ENCODE measurements around the gene ZMAT3. TPM values are rescaled to one million over a fixed set of nuclear protein-coding genes. Genes with fewer than 3 reads are reported as not detected.

ZMAT3 gene
- total RNA-seq, 2 donors from 2014 or later: 31.0 to 37.9 TPM

DNA sequence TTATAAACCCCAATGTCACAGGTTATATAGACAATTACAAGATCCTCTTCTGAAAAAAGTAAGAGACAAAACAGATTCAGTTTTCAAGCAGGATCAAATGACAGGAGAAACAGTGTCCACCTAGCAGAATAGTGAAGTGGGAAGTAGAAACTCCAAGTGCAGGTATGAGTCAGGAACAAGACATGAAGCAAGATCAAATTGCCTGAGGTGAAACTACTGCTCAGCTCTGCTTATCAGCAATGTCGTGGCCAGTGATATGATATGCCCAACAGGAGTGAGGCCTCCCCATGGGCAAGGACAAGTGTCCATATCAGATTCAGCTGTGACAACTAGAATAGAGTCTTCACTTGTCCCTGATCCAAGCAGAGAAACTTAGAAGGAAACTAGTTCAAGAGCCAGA, 100.0 kb downstream of the ZMAT3 start:
- H3K4me3 ChIP-seq: no peak overlapping the region
- H3K36me3 ChIP-seq: no peaks in the 10 kb centered on the region
- DNase-seq (ENCODE audit: low spot score): no peak
- peaks cover 0 to 5% of the 10 kb centered on the region in 2 donors for H3K4me1 ChIP-seq (ENCODE audit: control insufficient read depth in 1 of 2, low read depth in 2 of 2)
- H3K27ac ChIP-seq: no peak overlapping the region
- H3K9me3 ChIP-seq: peaks cover 4% of the 10 kb centered on the region
- H3K27me3 ChIP-seq (replicated peaks; ENCODE audit: insufficient read depth): no peaks in the 10 kb centered on the region
- no peak for ATAC-seq (ENCODE audit: insufficient number of reproducible peaks, low FRiP score, low read depth)
- no peak for TF ChIP-seq CTCF (IDR thresholded peaks at IDR 0.05)

DNA sequence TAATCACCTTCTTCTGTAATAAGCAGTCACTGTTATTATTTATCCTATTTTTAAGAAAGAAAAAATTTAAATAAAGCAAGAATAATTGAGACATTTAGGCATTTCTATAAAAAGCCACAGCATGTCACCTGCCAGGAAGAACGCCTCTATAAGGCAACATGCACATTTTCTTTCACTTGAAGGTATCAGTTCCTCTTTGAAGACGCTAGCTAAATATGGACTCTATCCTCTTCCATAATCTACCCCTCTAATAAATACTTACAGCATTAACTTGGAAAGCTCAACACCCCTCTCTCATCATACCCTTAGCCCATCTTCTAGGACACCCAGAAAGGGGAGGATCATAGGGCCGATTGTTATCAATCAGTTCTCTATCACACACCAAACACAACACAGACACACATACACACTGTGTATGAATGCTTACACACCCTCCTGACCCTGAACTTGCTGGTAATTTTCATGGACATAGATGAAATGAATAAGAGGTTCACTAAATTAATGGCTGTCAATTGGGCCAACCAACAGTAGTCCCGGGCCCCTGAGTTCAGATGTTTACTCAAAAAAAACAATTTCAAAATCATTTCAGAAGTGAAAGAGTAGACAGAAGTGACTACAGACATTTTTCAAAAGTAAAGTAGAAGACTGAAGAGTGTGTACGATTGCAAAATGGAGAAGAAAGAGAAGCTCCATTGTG, 102.5 kb downstream of the ZMAT3 start:
- Histone ChIP-seq H3K4me1 (ENCODE audit: control insufficient read depth in 1 of 2, low read depth in 2 of 2) (peaks cover 0 to 12% of the 10 kb centered on the region in 2 donors), H3K27me3 (replicated peaks; ENCODE audit: insufficient read depth) (no peaks in the 10 kb centered on the region), H3K4me3 (no peak overlapping the region), H3K27ac (no peak overlapping the region), H3K9me3 (peaks cover under 1% of the 10 kb centered on the region), H3K36me3 (no peaks in the 10 kb centered on the region)
- no peak for ATAC-seq (ENCODE audit: insufficient number of reproducible peaks, low FRiP score, low read depth)
- no peak for TF ChIP-seq CTCF (IDR thresholded peaks at IDR 0.05)
- DNase-seq (ENCODE audit: low spot score): no peak

Other genes with a start within 250 kb of the ZMAT3 start
- 10 to 100 TPM; 33.9 to 39.5 TPM for gene PIK3CA, start 76.5 kb upstream of the ZMAT3 start, total RNA-seq
- gene KCNMB3, start 179.3 kb upstream of the ZMAT3 start, total RNA-seq: 10 to 100 TPM in 1 of 2 donors, 1 to 10 TPM in 1; 7.7 to 10.3 TPM

All from thoracic aorta (tissue), 2 donors.